ENCODE data around the gene GRIK3.

DNA sequence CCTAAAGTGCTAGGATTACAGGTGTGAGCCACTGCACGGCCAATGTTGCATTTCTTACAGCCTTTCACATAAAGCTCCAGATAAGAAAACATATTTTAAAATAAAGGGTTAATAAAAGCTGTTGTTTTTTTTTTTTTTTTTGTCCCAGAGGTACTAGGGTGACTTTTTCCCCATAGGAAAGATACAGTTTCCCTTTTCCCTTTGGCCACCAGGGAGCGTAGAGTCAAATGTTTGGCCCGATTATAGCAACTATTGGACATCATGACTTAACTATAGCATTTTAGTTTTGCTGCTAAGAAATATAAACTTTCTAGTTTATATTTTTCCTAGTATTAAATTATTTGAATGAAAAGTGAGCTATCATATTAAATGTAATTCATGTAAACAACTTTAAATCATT, 31.4 kb downstream of the GRIK3 start:
- TF ChIP-seq ASH2L (IDR thresholded peaks at IDR 0.05; ENCODE audit: low read length), result no peak
- TF ChIP-seq KDM1A (IDR thresholded peaks at IDR 0.05; ENCODE audit: borderline replicate concordance, low read length), result no peak
- TF ChIP-seq YY1 (IDR thresholded peaks at IDR 0.05; ENCODE audit: low read depth, low read length), result no peak
- TF ChIP-seq RFX5 (IDR thresholded peaks at IDR 0.05; ENCODE audit: borderline replicate concordance, low read depth, low read length), result no peak
- TF ChIP-seq USF2 (IDR thresholded peaks at IDR 0.05; ENCODE audit: low read length), result no peak
- TF ChIP-seq, protein P1, sequence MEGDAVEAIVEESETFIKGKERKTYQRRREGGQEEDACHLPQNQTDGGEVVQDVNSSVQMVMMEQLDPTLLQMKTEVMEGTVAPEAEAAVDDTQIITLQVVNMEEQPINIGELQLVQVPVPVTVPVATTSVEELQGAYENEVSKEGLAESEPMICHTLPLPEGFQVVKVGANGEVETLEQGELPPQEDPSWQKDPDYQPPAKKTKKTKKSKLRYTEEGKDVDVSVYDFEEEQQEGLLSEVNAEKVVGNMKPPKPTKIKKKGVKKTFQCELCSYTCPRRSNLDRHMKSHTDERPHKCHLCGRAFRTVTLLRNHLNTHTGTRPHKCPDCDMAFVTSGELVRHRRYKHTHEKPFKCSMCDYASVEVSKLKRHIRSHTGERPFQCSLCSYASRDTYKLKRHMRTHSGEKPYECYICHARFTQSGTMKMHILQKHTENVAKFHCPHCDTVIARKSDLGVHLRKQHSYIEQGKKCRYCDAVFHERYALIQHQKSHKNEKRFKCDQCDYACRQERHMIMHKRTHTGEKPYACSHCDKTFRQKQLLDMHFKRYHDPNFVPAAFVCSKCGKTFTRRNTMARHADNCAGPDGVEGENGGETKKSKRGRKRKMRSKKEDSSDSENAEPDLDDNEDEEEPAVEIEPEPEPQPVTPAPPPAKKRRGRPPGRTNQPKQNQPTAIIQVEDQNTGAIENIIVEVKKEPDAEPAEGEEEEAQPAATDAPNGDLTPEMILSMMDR (IDR thresholded peaks at IDR 0.05; ENCODE audit: control extremely low read depth in 1 of 3, insufficient read depth in 1 of 3, low read depth in 1 of 3, low read length in 3 of 3), result no peak
- TF ChIP-seq PHF8 (conservative IDR thresholded peaks at IDR 0.05; ENCODE audit: low read depth, low read length), result no peak
- no peak for TF ChIP-seq RAD21 (IDR thresholded peaks at IDR 0.05 in 1 of 2, conservative IDR thresholded peaks at IDR 0.05 in 1 of 2; ENCODE audit: low read depth in 2 of 2, low read length in 2 of 2)
- TF ChIP-seq HDAC2 (IDR thresholded peaks at IDR 0.05; ENCODE audit: borderline replicate concordance in 1 of 2, low read depth in 2 of 2, low read length in 2 of 2), result no peak
